GM12891 (cell line): ENCODE data around the gene LEAP2.

Experiments
- DNase-seq: peaks from one replicate; pipeline ENCODE4 v3.0.0; 2011; ENCODE audit warnings: low spot score; ENCODE audit not compliant: insufficient read length
- FAIRE-seq: peaks from 2 replicates; lab custom pipeline; 2011; peaks lifted over from hg19 to GRCh38; lab: Jason Lieb, UNC
- PAX5 ChIP-seq: IDR thresholded peaks from 2 replicates; pipeline ENCODE4 v1.6.1; 2011; ENCODE audit warnings: low read length, moderate library complexity, mild to moderate bottlenecking; ENCODE audit not compliant: insufficient read depth, severe bottlenecking
- POLR2A ChIP-seq: IDR thresholded peaks from 2 replicates; pipeline ENCODE4 v1.6.1; 2011; ENCODE audit warnings: low read depth, low read length, control low read depth
- POLR2AphosphoS5 ChIP-seq: IDR thresholded peaks from 2 replicates; pipeline ENCODE4 v1.6.1; 2011; ENCODE audit warnings: low read depth, low read length, control low read depth
- POU2F2 ChIP-seq: IDR thresholded peaks from 2 replicates; pipeline ENCODE4 v1.6.1; 2011; ENCODE audit warnings: low read depth, mild to moderate bottlenecking, control low read depth, low read length, moderate library complexity
- SPI1 ChIP-seq: IDR thresholded peaks from 2 replicates; pipeline ENCODE4 v1.6.1; 2011; ENCODE audit warnings: low read depth, low read length, control low read depth
- TAF1 ChIP-seq: IDR thresholded peaks from 2 replicates; pipeline ENCODE4 v1.6.1; 2011; ENCODE audit warnings: low read depth, low read length, control low read depth

LEAP2 gene

GRCh38 chr5:132871459-132872284, 1.8 kb upstream of the LEAP2 start:
- FAIRE-seq = no peak
- TF ChIP-seq SPI1 = no peak
- TF ChIP-seq POLR2A = 0 out of 2 replicates have a peak, but pooled peaks have one; percentile 23
- no peak for DNase-seq

- TF ChIP-seq TAF1 (no peak), PAX5 (no peak), POU2F2 (no peak), POLR2A (no peak)
- FAIRE-seq = no peak
- no peak for DNase-seq
Measured at GRCh38 chr5:132872788-132873118, 715 bp upstream of the LEAP2 start.

- FAIRE-seq (no peak), DNase-seq (no peak)
Measured at GRCh38 chr5:132873930-132874271, 433 bp downstream of the LEAP2 start.

DNA sequence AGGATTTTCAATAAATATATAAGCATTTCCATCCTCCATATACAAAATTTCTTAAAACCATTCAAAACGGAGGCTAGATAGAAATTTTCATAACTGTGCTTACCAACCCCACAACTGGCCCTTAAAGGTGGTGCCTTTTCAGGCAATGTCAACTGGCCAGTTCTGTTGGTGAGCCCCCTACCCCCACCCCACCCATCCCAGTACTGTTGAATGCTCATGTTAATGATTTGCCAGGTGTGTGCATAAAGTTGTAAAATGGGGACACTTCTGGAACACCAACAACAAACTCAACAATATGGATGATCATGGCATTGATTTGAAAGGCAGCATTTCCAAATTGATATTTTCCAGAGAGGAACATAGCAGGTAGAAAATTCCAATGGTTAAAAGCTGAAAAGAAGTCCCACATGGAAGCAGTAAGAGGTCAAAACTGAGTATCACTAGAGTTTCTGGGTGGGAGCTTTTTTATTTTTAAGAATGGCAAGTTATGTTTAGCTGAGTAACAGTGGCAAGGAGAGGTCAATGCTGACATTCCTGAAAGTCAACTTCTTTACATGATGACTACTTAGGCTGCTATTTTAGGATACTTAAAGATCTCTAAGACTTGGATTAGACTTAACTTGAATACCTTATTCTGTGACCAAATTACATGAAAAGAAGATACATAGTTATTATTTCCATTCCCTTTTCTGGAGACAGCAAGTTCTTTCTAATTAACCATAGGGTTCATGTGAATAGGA, 2.7 kb downstream of the LEAP2 start:
- no peak for FAIRE-seq
- no peak for TF ChIP-seq POLR2A
- TF ChIP-seq PAX5 = no peak
- TF ChIP-seq SPI1 = no peak
- TF ChIP-seq TAF1 = no peak
- TF ChIP-seq POLR2AphosphoS5 = no peak
- no peak for TF ChIP-seq POU2F2
- DNase-seq = no peak

More at GRCh38 chr5:132873930-132874271, 433 bp downstream of the LEAP2 start:
- TF ChIP-seq TAF1 (no peak), PAX5 (no peak), SPI1 (no peak), POU2F2 (no peak), POLR2AphosphoS5 (no peak; the same call in 1 of the 2 replicates), POLR2A (no peak)

- DNase-seq = no peak
- no peak for FAIRE-seq
Measured at GRCh38 chr5:132877466-132877865, 4.0 kb downstream of the LEAP2 start.

DNA sequence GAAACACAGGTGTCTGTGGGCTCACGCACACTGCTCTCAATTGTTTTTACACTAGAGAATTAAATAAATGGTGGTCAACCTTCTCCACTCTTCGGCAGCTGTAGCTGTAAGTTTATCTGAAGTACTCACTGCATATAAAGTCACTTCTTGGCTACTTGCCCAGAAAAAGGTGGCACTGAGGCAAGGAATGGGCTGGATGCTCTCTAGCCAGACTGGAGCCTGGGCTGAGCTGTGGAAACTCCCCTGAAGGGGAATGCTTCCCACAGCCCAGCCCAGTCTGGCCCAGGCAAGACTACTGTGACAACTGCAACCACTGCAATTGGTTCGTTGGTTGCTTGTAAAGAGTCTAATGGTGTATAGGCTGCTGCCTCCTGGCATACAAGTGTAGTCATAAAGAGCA, 4.5 kb downstream of the LEAP2 start:
- TF ChIP-seq SPI1 = no peak
- TF ChIP-seq POU2F2 = no peak
- TF ChIP-seq PAX5 = no peak
- no peak for TF ChIP-seq TAF1
- no peak for TF ChIP-seq POLR2AphosphoS5
- no peak for TF ChIP-seq POLR2A
- FAIRE-seq = no peak
- no peak for DNase-seq

More at GRCh38 chr5:132877466-132877865, 4.0 kb downstream of the LEAP2 start:
- TF ChIP-seq TAF1 (no peak), SPI1 (no peak), POU2F2 (no peak), PAX5 (no peak), POLR2A (no peak), POLR2AphosphoS5 (no peak)

- no peak for DNase-seq
- FAIRE-seq = no peak
- TF ChIP-seq POU2F2 (no peak), SPI1 (peak; percentile 50; the same call in 1 of the 2 replicates), POLR2AphosphoS5 (no peak), TAF1 (no peak), POLR2A (no peak), PAX5 (no peak)
Measured at GRCh38 chr5:132883261-132883834, 9.9 kb downstream of the LEAP2 start.

DNA sequence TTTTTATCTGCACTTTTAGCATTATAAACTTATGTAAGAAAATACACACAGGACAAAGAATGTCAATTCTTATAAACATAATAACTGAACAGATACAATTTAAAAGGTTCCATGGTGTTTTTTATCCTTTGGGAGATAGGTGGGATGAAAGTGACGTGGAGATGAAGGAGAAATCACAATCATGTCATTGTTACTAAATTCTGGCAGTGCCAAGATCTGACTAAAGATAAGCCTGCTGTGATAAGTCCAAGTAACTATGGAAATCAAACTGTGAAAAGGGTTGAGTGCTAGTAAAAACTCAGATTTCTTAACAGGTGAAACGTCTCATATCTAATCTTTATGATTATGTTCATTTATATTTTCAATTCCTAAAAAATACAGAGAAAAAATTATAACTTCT, 11.1 kb downstream of the LEAP2 start:
- no peak for FAIRE-seq
- TF ChIP-seq POLR2AphosphoS5 (no peak), POLR2A (no peak), SPI1 (no peak), PAX5 (no peak), POU2F2 (no peak), TAF1 (no peak)
- DNase-seq = no peak

GRCh38 chr5:132886064-132886823, 12.8 kb downstream of the LEAP2 start:
- no peak for DNase-seq
- FAIRE-seq = no peak
- no peak for TF ChIP-seq PAX5
- peak; percentile 93 for TF ChIP-seq POU2F2
